ENCODE data around the gene FNDC1. TPM values are rescaled to one million over a fixed set of nuclear protein-coding genes. Genes with fewer than 3 reads are reported as not detected.

FNDC1 gene
- total RNA-seq, 4 donors from 2014 or later = 2.3 to 6.6 (median 4.6) TPM

DNA sequence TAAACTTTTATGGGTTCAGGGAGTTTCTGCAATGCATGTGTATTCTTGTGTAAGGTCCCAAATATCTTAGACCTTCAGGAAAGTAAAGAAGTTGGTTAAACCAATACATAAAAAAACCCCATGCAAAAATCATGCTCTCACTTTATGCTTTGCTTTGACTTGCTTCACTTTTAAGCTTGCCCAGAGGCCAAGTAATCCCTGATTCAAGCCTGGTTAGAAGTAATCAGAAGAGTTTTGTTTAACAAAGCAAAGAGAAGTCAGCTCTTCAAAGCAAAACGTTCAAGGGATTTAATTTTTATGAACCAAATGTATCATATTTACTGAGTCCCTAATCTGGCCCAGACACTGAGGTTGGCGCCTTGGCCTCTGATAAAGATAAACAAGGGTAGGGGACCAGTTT, 26.7 kb upstream of the FNDC1 start:
- TF ChIP-seq, protein P1, sequence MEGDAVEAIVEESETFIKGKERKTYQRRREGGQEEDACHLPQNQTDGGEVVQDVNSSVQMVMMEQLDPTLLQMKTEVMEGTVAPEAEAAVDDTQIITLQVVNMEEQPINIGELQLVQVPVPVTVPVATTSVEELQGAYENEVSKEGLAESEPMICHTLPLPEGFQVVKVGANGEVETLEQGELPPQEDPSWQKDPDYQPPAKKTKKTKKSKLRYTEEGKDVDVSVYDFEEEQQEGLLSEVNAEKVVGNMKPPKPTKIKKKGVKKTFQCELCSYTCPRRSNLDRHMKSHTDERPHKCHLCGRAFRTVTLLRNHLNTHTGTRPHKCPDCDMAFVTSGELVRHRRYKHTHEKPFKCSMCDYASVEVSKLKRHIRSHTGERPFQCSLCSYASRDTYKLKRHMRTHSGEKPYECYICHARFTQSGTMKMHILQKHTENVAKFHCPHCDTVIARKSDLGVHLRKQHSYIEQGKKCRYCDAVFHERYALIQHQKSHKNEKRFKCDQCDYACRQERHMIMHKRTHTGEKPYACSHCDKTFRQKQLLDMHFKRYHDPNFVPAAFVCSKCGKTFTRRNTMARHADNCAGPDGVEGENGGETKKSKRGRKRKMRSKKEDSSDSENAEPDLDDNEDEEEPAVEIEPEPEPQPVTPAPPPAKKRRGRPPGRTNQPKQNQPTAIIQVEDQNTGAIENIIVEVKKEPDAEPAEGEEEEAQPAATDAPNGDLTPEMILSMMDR (IDR thresholded peaks at IDR 0.05; ENCODE audit: low read depth) = no peak

DNA sequence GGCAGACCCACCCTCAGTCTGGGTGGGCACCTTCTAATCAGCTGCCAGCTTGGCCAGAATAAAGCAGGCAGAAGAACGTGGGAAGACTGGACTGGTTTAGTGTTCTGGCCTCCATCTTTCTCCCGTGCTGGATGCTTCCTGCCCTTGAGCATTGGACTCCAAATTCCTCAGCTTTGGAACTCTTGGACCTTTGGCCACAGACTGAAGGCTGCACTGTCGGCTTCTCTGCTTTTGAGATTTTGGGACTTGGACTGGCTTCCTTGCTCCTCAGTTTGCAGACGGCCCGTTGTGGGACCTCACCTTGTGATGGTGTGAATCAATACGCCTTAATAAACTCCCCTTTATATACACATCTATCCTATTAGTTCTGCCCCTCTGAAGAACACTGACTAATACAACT, 20.6 kb upstream of the FNDC1 start:
- TF ChIP-seq, protein P1 (IDR thresholded peaks at IDR 0.05; ENCODE audit: low read depth) = no peak

DNA sequence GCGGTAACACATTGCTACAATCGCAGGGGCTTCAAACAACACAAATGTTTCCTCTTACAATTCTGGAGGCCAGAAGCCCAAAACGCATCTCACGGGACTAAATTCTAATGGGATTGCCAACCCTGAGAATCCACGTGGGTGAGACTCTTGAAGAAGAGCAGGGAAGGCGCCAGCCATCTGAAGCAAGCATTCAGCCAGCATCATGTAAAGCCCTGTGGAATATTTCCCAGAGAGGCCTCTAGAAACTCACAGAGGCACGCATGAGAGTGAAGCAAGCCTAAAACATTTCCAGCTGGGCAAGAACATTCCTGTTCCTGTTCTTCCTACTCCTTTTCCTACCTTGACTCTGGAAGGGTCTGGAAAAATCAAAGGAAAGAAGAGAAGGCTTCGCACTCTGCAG, 19.6 kb upstream of the FNDC1 start:
- TF ChIP-seq, protein P1 (IDR thresholded peaks at IDR 0.05; ENCODE audit: low read depth) = no peak

DNA sequence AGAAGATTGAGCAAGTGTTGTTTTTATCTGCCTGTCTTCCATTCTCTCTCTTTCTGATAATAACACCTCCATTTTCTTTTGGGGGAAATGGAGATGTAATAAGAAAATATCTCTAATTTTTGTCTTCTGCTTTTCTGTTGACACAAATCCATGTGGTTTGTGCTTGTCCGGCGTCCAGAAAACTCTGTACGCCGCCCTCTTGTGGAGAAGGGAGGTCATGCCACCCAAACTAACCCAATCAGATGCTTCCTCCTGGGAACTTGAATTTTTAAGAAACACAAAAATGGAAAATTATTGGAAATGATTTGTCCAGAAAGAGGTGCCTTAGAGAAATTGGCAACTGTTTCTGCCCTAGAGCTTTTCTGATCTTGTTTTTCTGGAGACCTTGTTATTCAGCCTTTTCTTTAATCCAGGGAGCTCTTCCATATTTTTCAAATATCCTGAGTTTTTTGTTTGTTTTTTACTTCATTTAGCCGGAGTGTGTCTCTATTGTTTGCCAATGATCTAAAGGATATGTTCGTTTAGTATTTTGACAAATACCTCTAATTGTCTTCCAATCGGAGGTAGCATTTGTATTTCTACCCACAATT, 17.8 kb upstream of the FNDC1 start:
- TF ChIP-seq, protein P1 (IDR thresholded peaks at IDR 0.05; ENCODE audit: low read depth) = no peak

DNA sequence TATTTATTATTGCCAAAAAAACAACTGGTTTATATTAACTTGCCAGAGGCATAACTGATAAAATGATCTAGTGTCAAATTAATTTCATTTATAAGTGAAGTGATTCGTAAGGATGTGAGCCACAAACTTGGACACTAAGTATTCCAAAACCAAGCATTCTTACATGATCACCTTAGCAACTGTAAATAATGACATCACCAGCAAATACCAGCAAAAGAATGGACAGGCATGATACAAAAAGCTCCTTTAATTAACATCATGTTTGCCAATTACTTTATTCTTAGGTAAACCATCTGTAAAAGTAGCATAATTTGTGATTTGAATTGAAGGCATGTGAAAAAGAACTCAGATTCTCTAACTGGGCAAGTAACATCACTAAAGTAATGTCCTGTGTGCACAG, 17.2 kb upstream of the FNDC1 start:
- TF ChIP-seq, protein P1 (IDR thresholded peaks at IDR 0.05; ENCODE audit: low read depth) = no peak

DNA sequence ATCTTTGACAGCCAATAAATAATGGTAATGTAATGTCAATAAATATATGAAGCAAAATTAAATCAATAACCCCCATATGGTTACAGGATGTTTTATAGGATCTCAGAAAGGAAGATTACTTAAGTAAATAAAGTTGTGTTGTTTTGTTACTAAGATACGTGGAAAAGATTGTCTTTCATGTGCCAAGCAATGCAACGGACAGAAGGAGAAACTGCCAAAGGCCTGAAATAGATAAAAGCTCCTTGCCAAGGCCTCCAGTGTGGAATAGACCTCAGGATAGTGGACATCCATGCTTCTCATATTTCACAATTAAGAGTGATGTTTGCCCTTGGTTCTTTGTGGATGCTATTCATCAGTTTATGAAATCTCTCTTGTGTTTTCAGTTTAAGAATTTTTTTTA, 16.4 kb upstream of the FNDC1 start:
- TF ChIP-seq, protein P1 (IDR thresholded peaks at IDR 0.05; ENCODE audit: low read depth) = no peak

DNA sequence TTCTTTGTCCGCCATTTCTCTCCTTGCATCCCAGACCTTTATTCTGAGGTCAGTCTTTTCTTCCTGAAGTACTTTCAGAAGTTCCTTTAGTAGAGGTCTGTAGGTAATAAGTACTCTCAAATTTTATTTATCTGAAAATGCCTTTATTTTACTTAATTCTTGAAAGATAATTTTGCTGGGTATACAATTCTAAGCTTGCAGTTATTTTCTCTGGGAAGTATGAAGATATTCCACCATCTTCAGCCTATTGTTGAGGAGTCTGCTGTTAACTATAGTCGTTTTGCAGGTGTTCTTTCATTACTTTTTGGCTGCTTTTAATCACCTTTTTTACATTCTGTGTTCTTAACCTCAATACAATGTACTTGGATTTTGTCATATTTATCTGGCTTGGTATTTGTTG, 13.5 kb upstream of the FNDC1 start:
- TF ChIP-seq, protein P1 (IDR thresholded peaks at IDR 0.05; ENCODE audit: low read depth) = no peak

Measured in subcutaneous adipose tissue (tissue), 4 donors.